HepG2 (cell line): Measurements from ENCODE around the gene GUCY2D. TPM values are rescaled to one million over a fixed set of nuclear protein-coding genes. Genes with fewer than 3 reads are reported as not detected.

Experiments
- AGO1 ChIP-seq: fragments of 200-400 bp; formaldehyde crosslinking; IDR thresholded peaks from 2 replicates; pipeline ENCODE4 v1.6.1; 2017; ENCODE audit warnings: mild to moderate bottlenecking, low read depth, low read length, moderate library complexity; ENCODE audit not compliant: poor library complexity, severe bottlenecking
- HCFC1 ChIP-seq: fragments of 150-350 bp; IDR thresholded peaks from 2 replicates; pipeline ENCODE4 v1.6.1; 2014; ENCODE audit warnings: low read depth, low read length
- KAT2B ChIP-seq: fragments of 150-350 bp; IDR thresholded peaks from 2 replicates; pipeline ENCODE4 v1.6.1; 2014; ENCODE audit warnings: low read depth, low read length, borderline replicate concordance
- MTF1 ChIP-seq: sonication (generic); formaldehyde crosslinking; IDR thresholded peaks from 2 replicates; pipeline ENCODE4 v1.5.0; 2020; ENCODE audit warnings: missing genetic modification reagents
- NCOA1 ChIP-seq: sonication (generic); formaldehyde crosslinking; IDR thresholded peaks from 2 replicates; pipeline ENCODE4 v1.9.0; 2021; ENCODE audit warnings: missing genetic modification reagents
- PAX8 ChIP-seq: sonication (generic); formaldehyde crosslinking; IDR thresholded peaks from 2 replicates; pipeline ENCODE4 v1.8.0; 2022; ENCODE audit warnings: mild to moderate bottlenecking, missing genetic modification reagents, borderline replicate concordance
- SMARCC2 ChIP-seq: fragments of 450-650 bp; IDR thresholded peaks from 2 replicates; pipeline ENCODE4 v1.6.1; 2017; ENCODE audit warnings: antibody characterized with exemption, mild to moderate bottlenecking
- ZFY ChIP-seq: sonication (generic); formaldehyde crosslinking; IDR thresholded peaks from 2 replicates; pipeline ENCODE4 v1.4.0; 2020; ENCODE audit warnings: missing genetic modification reagents
- ZNF136 ChIP-seq: sonication (generic); formaldehyde crosslinking; IDR thresholded peaks from 2 replicates; pipeline ENCODE4 v1.8.1; 2022; ENCODE audit warnings: low read depth, mild to moderate bottlenecking, moderate library complexity, missing genetic modification reagents
- ZNF724P ChIP-seq: sonication (generic); formaldehyde crosslinking; IDR thresholded peaks from 2 replicates; pipeline ENCODE4 v1.8.0; 2022; ENCODE audit warnings: missing genetic modification reagents, borderline replicate concordance
- polyA plus RNA-seq, 8 experiments: library from polyadenylated mRNA; depleted of rRNA in 3 of 8; stranded (reverse) in 7 of 8; unstranded in 1 of 8; fragments of >200 nt; fragmentation: Illumina TruSeq in 4 of 8; extraction: Trizol in 4 of 8; gene quantifications; 2 replicates each; pipeline versions ENCODE4 v1.2.1 to v1.2.3, GENCODE V29; 2011 to 2016; ENCODE audit warnings: low read depth in 4 of 8, missing spikeins in 1 of 8, mixed read lengths in 1 of 8; ENCODE audit not compliant: insufficient read depth in 1 of 8
- total RNA-seq, 5 experiments: library from RNA; depleted of rRNA; stranded (reverse); fragments of >200 nt; fragmentation: Illumina TruSeq; extraction: Trizol; gene quantifications; 2 replicates each; pipeline ENCODE4 v1.2.3, GENCODE V29; 2016; ENCODE audit warnings: low read depth in 1 of 5
- TF ChIP-seq, protein P1 (sequence below): sonication (generic); formaldehyde crosslinking; IDR thresholded peaks from 2 replicates; pipeline ENCODE4 v1.4.0; 2020; ENCODE audit warnings: missing genetic modification reagents
- TF ChIP-seq, protein P2 (sequence below), 2 experiments: fragments of 450-650 bp in 1 of 2; sonication (generic) in 1 of 2; formaldehyde crosslinking in 1 of 2; IDR thresholded peaks; 2 replicates each; pipeline versions ENCODE4 v1.6.1 to v1.8.0; 2016 to 2022; ENCODE audit warnings: antibody characterized with exemption in 1 of 2, mild to moderate bottlenecking in 1 of 2, missing genetic modification reagents in 1 of 2

Gene GUCY2D
- total and polyA plus RNA-seq, 2 of the 13 experiments (the other 11 are each of a cell fraction or from before 2014, with no cell fraction given): not detected

DNA sequence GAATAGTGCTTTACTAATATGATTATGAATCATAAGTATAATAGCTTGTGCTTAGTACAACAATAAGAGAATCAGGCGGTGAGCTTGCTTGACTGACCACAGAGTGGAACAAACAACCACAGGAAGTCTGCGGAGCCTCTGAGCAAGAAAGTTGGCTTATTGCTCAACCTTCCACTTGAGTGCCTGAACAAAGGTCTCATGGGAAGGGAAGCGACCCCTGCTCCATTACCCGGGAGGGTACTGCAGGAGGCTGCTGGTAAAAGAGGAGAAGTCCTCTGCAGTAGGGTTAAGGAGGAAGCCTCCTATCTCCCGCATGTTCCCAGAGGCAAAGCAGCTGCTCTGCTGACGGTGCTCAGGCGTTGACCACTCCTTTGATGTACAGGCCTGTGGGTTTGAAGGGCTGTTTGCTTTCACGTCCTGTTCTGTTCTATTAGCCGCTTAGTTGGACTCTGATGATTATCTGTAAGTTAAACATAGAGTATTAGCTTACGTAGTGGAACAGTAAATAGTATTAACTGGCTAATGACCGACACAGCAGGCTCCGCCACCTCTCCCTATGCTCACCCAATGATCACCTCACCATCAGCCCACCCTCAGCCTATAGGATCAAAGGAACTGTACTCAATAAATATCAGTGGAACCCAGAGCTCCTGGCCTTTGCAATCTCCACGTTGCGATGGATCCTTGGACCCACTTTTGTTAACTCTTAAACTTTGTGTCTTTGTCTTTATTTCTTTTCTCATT is 54.0 kb downstream of the GUCY2D start (continued):
- no peak for TF ChIP-seq HCFC1
- TF ChIP-seq, protein P1, sequence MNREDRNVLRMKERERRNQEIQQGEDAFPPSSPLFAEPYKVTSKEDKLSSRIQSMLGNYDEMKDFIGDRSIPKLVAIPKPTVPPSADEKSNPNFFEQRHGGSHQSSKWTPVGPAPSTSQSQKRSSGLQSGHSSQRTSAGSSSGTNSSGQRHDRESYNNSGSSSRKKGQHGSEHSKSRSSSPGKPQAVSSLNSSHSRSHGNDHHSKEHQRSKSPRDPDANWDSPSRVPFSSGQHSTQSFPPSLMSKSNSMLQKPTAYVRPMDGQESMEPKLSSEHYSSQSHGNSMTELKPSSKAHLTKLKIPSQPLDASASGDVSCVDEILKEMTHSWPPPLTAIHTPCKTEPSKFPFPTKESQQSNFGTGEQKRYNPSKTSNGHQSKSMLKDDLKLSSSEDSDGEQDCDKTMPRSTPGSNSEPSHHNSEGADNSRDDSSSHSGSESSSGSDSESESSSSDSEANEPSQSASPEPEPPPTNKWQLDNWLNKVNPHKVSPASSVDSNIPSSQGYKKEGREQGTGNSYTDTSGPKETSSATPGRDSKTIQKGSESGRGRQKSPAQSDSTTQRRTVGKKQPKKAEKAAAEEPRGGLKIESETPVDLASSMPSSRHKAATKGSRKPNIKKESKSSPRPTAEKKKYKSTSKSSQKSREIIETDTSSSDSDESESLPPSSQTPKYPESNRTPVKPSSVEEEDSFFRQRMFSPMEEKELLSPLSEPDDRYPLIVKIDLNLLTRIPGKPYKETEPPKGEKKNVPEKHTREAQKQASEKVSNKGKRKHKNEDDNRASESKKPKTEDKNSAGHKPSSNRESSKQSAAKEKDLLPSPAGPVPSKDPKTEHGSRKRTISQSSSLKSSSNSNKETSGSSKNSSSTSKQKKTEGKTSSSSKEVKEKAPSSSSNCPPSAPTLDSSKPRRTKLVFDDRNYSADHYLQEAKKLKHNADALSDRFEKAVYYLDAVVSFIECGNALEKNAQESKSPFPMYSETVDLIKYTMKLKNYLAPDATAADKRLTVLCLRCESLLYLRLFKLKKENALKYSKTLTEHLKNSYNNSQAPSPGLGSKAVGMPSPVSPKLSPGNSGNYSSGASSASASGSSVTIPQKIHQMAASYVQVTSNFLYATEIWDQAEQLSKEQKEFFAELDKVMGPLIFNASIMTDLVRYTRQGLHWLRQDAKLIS (CRISPR knock-in tag): no peak
- TF ChIP-seq ZNF724P (CRISPR knock-in tag): no peak
- no peak for TF ChIP-seq KAT2B
- peak; percentile 19 for TF ChIP-seq ZFY (CRISPR knock-in tag)
- TF ChIP-seq PAX8 (CRISPR knock-in tag): no peak
- TF ChIP-seq MTF1 (CRISPR knock-in tag): no peak
- TF ChIP-seq, protein P2, sequence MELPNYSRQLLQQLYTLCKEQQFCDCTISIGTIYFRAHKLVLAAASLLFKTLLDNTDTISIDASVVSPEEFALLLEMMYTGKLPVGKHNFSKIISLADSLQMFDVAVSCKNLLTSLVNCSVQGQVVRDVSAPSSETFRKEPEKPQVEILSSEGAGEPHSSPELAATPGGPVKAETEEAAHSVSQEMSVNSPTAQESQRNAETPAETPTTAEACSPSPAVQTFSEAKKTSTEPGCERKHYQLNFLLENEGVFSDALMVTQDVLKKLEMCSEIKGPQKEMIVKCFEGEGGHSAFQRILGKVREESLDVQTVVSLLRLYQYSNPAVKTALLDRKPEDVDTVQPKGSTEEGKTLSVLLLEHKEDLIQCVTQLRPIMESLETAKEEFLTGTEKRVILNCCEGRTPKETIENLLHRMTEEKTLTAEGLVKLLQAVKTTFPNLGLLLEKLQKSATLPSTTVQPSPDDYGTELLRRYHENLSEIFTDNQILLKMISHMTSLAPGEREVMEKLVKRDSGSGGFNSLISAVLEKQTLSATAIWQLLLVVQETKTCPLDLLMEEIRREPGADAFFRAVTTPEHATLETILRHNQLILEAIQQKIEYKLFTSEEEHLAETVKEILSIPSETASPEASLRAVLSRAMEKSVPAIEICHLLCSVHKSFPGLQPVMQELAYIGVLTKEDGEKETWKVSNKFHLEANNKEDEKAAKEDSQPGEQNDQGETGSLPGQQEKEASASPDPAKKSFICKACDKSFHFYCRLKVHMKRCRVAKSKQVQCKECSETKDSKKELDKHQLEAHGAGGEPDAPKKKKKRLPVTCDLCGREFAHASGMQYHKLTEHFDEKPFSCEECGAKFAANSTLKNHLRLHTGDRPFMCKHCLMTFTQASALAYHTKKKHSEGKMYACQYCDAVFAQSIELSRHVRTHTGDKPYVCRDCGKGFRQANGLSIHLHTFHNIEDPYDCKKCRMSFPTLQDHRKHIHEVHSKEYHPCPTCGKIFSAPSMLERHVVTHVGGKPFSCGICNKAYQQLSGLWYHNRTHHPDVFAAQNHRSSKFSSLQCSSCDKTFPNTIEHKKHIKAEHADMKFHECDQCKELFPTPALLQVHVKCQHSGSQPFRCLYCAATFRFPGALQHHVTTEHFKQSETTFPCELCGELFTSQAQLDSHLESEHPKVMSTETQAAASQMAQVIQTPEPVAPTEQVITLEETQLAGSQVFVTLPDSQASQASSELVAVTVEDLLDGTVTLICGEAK (IDR thresholded peaks at IDR 0.05): no peak
- TF ChIP-seq, protein P2 (CRISPR knock-in tag; IDR thresholded peaks at IDR 0.05): peak; percentile 41; the same call in 1 of the 2 replicates
- no peak for TF ChIP-seq AGO1
- 0 out of 2 replicates have a peak, but pooled peaks have one; percentile 23 for TF ChIP-seq NCOA1
- no peak for TF ChIP-seq SMARCC2
- TF ChIP-seq ZNF136 (CRISPR knock-in tag): no peak
